Transverse colon (tissue), 4 donors: ENCODE data around the gene SEC22A. TPM values are rescaled to one million over a fixed set of nuclear protein-coding genes. Genes with fewer than 3 reads are reported as not detected.

ENCODE experiments used
- DNase-seq: peaks from one replicate; pipeline ENCODE4 v3.0.0-alpha.2; 2019
- H3K27ac ChIP-seq, 4 donors: fragments of 200-600 bp; sonication (generic); 2 replicates each; pipeline ENCODE4 v1.5.1; 2016 to 2018; ENCODE audit warnings: inconsistent platforms in 4 of 4
- H3K27me3 ChIP-seq: fragments of 200-600 bp; sonication (generic); 2 replicates; pipeline ENCODE4 v1.5.1; 2017; ENCODE audit warnings: inconsistent platforms
- H3K36me3 ChIP-seq, 4 donors: fragments of 200-600 bp; sonication (generic); 2 replicates each; pipeline ENCODE4 v1.5.1; 2017 to 2019; ENCODE audit warnings: inconsistent platforms in 4 of 4
- H3K4me1 ChIP-seq, 4 donors: fragments of 200-600 bp; sonication (generic); 2 replicates each; pipeline ENCODE4 v1.5.1; 2017 to 2020; ENCODE audit warnings: inconsistent platforms in 4 of 4
- H3K4me3 ChIP-seq, 4 donors: fragments of 200-600 bp; sonication (generic); 1 replicate in 1 of 4; 2 replicates in 3 of 4; pipeline versions ENCODE4 v1.5.1 to v1.6.1; 2017 to 2019; ENCODE audit warnings: inconsistent platforms in 4 of 4
- H3K9me3 ChIP-seq, 2 donors: fragments of 200-600 bp; sonication (generic); 2 replicates each; pipeline ENCODE4 v1.5.1; 2017 to 2019; ENCODE audit warnings: inconsistent platforms in 2 of 2
- EP300 ChIP-seq: sonication (generic); formaldehyde crosslinking; IDR thresholded peaks from one replicate; pipeline ENCODE4 v1.6.1; 2017; ENCODE audit warnings: antibody characterized with exemption, low read depth
- POLR2A ChIP-seq: fragments of 450-650 bp; IDR thresholded peaks from one replicate; pipeline ENCODE4 v1.6.1; 2016; ENCODE audit warnings: antibody characterized with exemption, mild to moderate bottlenecking, moderate library complexity
- POLR2AphosphoS5 ChIP-seq, 3 donors: sonication (generic); formaldehyde crosslinking; IDR thresholded peaks; one replicate each; pipeline ENCODE4 v1.6.1; 2016; ENCODE audit warnings: antibody characterized with exemption in 3 of 3
- WGBS, 2 donors: methylation state at CpG; one replicate each; pipeline ENCODE4 v1.1.5; 2018; ENCODE audit warnings: low coverage in 1 of 2; 5-methylcytosine and 5-hydroxymethylcytosine counted together
- in situ Hi-C, 4 donors: fragments of 200-750 bp; cut with MboI; loops; one replicate each; pipeline versions ENCODE4 v1.15.0 to v1.15.1; 2017; ENCODE audit warnings: low sequenced_read_pairs in 3 of 4, low pct_ligation_motif_present in 1 of 4, low pct_unique_long_range_greater_than_20kb in 1 of 4
- intact Hi-C: fragments of 100-400 bp; cut with DNase I; formaldehyde crosslinking; loops from one replicate; pipeline ENCODE4 v1.15.1; 2023; ENCODE audit warnings: low total_unique reads
- total RNA-seq, 4 donors: library from RNA; depleted of rRNA; stranded (reverse); fragments of >200 nt; gene quantifications; one replicate each; pipeline ENCODE4 v1.1.0, GENCODE V29; 2016
- TF ChIP-seq, protein P1 (sequence below), 5 experiments: fragments of 200-600 bp in 3 of 5; fragments of 450-650 bp in 2 of 5; sonication (generic) in 3 of 5; IDR thresholded peaks; 1 replicate in 2 of 5; 2 replicates in 3 of 5; pipeline ENCODE4 v1.5.1; 2016 to 2017; ENCODE audit warnings: antibody characterized with exemption in 5 of 5, inconsistent platforms in 3 of 5, mild to moderate bottlenecking in 2 of 5, moderate library complexity in 1 of 5

The SEC22A gene
- total RNA-seq, 4 donors from 2014 or later: 4.5 to 33.8 (median 17.6) TPM

DNA sequence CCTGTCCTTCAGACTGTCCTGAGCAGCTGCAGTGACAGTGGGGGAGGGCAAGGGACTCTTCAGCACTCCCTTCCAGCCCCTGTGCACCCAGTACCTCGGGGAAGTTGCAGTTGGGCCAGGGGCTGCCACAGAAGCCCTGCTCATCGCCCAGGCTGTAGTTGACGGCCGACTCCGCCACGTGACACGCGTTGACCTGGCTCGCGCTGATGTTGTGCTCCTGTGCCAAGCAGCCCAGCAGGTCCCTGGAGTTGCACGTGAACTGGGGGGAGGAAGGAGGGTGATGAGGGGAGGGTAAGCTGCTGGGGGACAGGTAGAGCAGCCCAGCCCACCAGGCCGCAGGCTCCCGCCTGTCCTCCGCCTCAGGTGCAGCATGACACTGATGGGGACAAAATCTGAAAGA is 101.2 kb downstream of the SEC22A start:
- in situ Hi-C loops (no loop called here), intact Hi-C loops (no loop called here)
- H3K4me1 ChIP-seq: no peaks in the 10 kb centered on the region
- H3K36me3 ChIP-seq: no peaks in the 10 kb centered on the region
- no peak for DNase-seq
- H3K27ac ChIP-seq: no peak overlapping the region
- H3K27me3 ChIP-seq: no peaks in the 10 kb centered on the region
- no peak overlapping the region for H3K4me3 ChIP-seq
- H3K9me3 ChIP-seq: no peaks in the 10 kb centered on the region
- TF ChIP-seq POLR2A: no peak
- no peak for TF ChIP-seq POLR2AphosphoS5 (IDR thresholded peaks at IDR 0.05)
- TF ChIP-seq EP300: no peak
- 91% methylated on average over 11 of the region's 14 CpGs; no CpG with 5 or more reads in 1 of the 2 donors for WGBS, 2 donors

DNA sequence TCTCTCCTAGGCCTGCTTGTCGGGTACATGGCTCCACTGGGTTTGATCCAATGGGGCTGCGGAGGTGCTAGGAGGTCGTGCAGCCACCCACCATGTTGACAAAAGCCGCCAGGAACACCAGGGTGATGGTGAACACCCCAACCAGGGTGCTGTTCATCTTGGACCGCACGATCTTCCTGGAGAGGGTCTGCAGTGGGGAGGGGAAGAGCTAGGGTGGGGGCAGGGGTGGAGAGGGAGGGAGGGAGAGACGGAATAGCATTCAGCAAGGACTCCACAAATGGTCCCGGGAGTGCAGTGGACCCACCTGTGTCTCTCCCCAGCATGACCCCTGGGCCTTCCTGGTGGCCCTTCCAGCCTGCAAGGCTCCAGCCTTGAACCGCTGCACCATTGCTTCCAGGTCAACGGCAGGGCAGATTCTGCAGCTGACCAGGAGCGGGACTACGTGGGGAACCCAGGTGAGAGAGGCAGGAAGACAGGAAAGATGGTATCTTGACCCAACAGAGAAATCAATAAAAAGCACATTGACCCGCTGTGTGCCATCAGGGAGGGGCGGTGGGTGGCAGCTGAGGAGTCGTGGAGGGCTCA is 102.3 kb downstream of the SEC22A start:
- H3K4me3 ChIP-seq: no peak overlapping the region
- TF ChIP-seq, protein P1, sequence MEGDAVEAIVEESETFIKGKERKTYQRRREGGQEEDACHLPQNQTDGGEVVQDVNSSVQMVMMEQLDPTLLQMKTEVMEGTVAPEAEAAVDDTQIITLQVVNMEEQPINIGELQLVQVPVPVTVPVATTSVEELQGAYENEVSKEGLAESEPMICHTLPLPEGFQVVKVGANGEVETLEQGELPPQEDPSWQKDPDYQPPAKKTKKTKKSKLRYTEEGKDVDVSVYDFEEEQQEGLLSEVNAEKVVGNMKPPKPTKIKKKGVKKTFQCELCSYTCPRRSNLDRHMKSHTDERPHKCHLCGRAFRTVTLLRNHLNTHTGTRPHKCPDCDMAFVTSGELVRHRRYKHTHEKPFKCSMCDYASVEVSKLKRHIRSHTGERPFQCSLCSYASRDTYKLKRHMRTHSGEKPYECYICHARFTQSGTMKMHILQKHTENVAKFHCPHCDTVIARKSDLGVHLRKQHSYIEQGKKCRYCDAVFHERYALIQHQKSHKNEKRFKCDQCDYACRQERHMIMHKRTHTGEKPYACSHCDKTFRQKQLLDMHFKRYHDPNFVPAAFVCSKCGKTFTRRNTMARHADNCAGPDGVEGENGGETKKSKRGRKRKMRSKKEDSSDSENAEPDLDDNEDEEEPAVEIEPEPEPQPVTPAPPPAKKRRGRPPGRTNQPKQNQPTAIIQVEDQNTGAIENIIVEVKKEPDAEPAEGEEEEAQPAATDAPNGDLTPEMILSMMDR (IDR thresholded peaks at IDR 0.05): no peak
- no peak for TF ChIP-seq EP300
- TF ChIP-seq POLR2AphosphoS5 (IDR thresholded peaks at IDR 0.05): no peak
- TF ChIP-seq POLR2A: no peak
- no peaks in the 10 kb centered on the region for H3K27me3 ChIP-seq
- in situ Hi-C loops: no loop called here
- H3K36me3 ChIP-seq: no peaks in the 10 kb centered on the region
- DNase-seq: no peak
- H3K4me1 ChIP-seq: no peaks in the 10 kb centered on the region
- no peak overlapping the region for H3K27ac ChIP-seq
- intact Hi-C loops: no loop called here
- H3K9me3 ChIP-seq: no peaks in the 10 kb centered on the region
- WGBS, 2 donors: 70 to 88% methylated on average over 4 to 15 of the region's 15 CpGs

DNA sequence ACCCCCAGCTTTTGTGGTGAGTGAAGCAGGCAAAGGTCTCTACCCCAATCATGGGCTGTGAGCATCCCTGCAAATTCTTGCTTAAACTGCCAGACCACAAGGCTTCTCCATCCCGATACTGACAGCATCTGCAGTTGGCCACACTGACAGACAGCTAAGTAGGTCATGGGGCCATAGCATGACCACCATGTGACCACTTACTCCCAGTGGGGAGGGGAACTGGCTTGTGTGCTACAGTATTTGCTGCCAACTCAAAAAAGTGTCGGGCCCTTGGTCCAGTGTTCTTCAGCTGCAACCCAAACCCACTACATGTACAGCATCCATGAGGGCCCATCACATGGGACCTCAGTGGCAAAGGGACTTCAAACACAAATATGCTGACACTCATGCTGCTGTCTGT is 103.4 kb downstream of the SEC22A start:
- in situ Hi-C loops (no loop called here), intact Hi-C loops (no loop called here)
- no peaks in the 10 kb centered on the region for H3K4me1 ChIP-seq
- no peaks in the 10 kb centered on the region for H3K36me3 ChIP-seq
- no peak overlapping the region for H3K4me3 ChIP-seq
- H3K9me3 ChIP-seq: no peaks in the 10 kb centered on the region
- WGBS, 2 donors: 79% methylated on average over 2 of the region's 2 CpGs; no CpG with 5 or more reads in 1 of the 2 donors
- no peaks in the 10 kb centered on the region for H3K27me3 ChIP-seq
- no peak overlapping the region for H3K27ac ChIP-seq
- no peak for DNase-seq
- TF ChIP-seq EP300 (no peak), POLR2A (no peak), POLR2AphosphoS5 (IDR thresholded peaks at IDR 0.05) (no peak)
- TF ChIP-seq, protein P1 (IDR thresholded peaks at IDR 0.05): no peak

DNA sequence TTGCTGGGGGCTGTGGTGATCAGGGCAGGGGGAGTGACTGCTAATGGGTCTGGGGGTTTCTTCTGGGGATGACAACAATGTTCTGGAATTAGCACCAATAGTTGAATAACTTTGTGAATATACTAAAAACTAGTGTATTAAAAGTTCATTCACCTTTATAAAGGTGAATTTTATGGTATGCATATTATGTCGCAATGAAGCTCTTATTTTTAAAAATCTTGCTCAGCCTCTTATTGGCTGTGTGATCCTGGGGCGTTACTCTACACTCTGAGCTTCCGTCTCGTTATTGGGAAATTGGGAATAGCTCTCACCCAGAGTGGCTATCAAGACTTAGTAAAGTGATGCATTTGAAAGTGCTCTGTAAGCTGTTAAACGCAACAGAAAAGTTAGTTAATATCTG is 105.3 kb downstream of the SEC22A start:
- in situ Hi-C loops: no loop called here
- no peaks in the 10 kb centered on the region for H3K27me3 ChIP-seq
- no peaks in the 10 kb centered on the region for H3K36me3 ChIP-seq
- H3K4me3 ChIP-seq: no peak overlapping the region
- no peak overlapping the region for H3K27ac ChIP-seq
- no peak for DNase-seq
- 81 to 85% methylated on average over 5 of the region's 5 CpGs for WGBS, 2 donors
- H3K9me3 ChIP-seq: no peaks in the 10 kb centered on the region
- TF ChIP-seq POLR2A (no peak), EP300 (no peak), POLR2AphosphoS5 (IDR thresholded peaks at IDR 0.05) (no peak)
- TF ChIP-seq, protein P1 (IDR thresholded peaks at IDR 0.05): no peak
- H3K4me1 ChIP-seq: no peaks in the 10 kb centered on the region
- intact Hi-C loops: no loop called here

DNA sequence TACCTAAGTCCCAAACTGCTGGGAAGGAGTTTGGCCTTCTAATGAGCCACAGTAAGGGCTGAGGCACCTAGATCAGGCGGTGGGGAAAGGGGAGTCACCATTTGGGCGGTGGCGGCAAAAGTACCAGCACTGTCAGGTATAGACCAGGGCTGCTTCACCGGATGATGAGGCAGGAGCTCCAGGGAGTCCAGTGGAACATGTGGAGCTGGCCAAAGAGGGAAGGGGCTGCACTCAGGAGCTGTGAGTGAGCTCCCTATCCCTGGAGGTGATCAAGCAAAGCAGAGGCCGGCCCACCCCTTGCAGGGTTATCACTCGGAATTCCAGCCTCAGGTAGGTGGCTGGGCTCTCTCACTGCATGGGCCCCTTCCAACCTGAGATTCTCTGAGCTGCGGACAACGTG is 108.4 kb downstream of the SEC22A start:
- no peaks in the 10 kb centered on the region for H3K9me3 ChIP-seq
- intact Hi-C loops (no loop called here), in situ Hi-C loops (no loop called here)
- DNase-seq: no peak
- TF ChIP-seq EP300 (no peak), POLR2AphosphoS5 (IDR thresholded peaks at IDR 0.05) (no peak), POLR2A (no peak)
- TF ChIP-seq, protein P1 (IDR thresholded peaks at IDR 0.05): no peak
- H3K36me3 ChIP-seq: no peaks in the 10 kb centered on the region
- H3K4me1 ChIP-seq: no peaks in the 10 kb centered on the region
- no peaks in the 10 kb centered on the region for H3K27me3 ChIP-seq
- no peak overlapping the region for H3K27ac ChIP-seq
- WGBS, 2 donors: 93% methylated on average over 7 of the region's 8 CpGs; no CpG with 5 or more reads in 1 of the 2 donors
- no peak overlapping the region for H3K4me3 ChIP-seq
